K562 (cell line): Measurements from ENCODE around the gene DNAH9. TPM values are rescaled to one million over a fixed set of nuclear protein-coding genes. Genes with fewer than 3 reads are reported as not detected.
A peak's percentile ranks its signal among the peaks of the same experiment; 100 is the strongest.

ENCODE experiments used
- ETS2 ChIP-seq: IDR thresholded peaks from 2 replicates; pipeline ENCODE4 v1.6.1; 2016; ENCODE audit warnings: borderline replicate concordance, missing genetic modification characterization, mild to moderate bottlenecking, moderate library complexity, missing compliant biosample characterization; ENCODE audit not compliant: poor library complexity, severe bottlenecking
- PML ChIP-seq: IDR thresholded peaks from 2 replicates; pipeline ENCODE4 v1.6.1; 2012; ENCODE audit warnings: low read length, inconsistent platforms
- RAD21 ChIP-seq, 2 experiments: fragments of 250-450 bp in 1 of 2; fragments of 450-650 bp in 1 of 2; sonication (Bioruptor Pico) in 1 of 2; formaldehyde crosslinking in 1 of 2; IDR thresholded peaks in 1 of 2; conservative IDR thresholded peaks in 1 of 2; 2 replicates each; pipeline versions ENCODE4 v1.4.0 to v1.8.0; 2020 to 2022; ENCODE audit warnings: mild to moderate bottlenecking in 2 of 2, moderate library complexity in 1 of 2
- RB1 ChIP-seq: fragments of 450-650 bp; IDR thresholded peaks from 2 replicates; pipeline ENCODE4 v1.6.1; 2017; ENCODE audit warnings: low read depth, mild to moderate bottlenecking
- SMC3 ChIP-seq: conservative IDR thresholded peaks from 2 replicates; pipeline ENCODE4 v1.6.1; 2011; ENCODE audit warnings: low read depth, low read length, improper control_type of control experiment; ENCODE audit not compliant: insufficient read depth
- TAF1 ChIP-seq: IDR thresholded peaks from 2 replicates; pipeline ENCODE4 v1.6.1; 2011; ENCODE audit warnings: mild to moderate bottlenecking, low read length, moderate library complexity; ENCODE audit not compliant: insufficient read depth, control insufficient read depth, severe bottlenecking; ENCODE audit errors: extremely low read depth
- ZEB2 ChIP-seq: fragments of 450-650 bp; IDR thresholded peaks from 2 replicates; pipeline ENCODE4 v1.6.1; 2016
- ZNF174 ChIP-seq: fragments of 250-450 bp; sonication (Bioruptor Pico); IDR thresholded peaks from 2 replicates; pipeline ENCODE4 v1.4.0; 2020; ENCODE audit warnings: mild to moderate bottlenecking
- ZNF431 ChIP-seq: sonication (generic); formaldehyde crosslinking; IDR thresholded peaks from 2 replicates; pipeline ENCODE4 v1.8.0; 2022; ENCODE audit warnings: mild to moderate bottlenecking, missing genetic modification reagents
- polyA plus RNA-seq, 8 experiments: library from polyadenylated mRNA; depleted of rRNA in 4 of 8; stranded (reverse) in 5 of 8; unstranded in 3 of 8; fragments of >200 nt; fragmentation: Nextera tagmentation in 2 of 8; fragmentation: Illumina TruSeq in 1 of 8; extraction: Ambion mirVana in 2 of 8; extraction: Trizol in 1 of 8; gene quantifications; 2 replicates each; pipeline versions ENCODE4 v1.2.1 to v1.2.3, GENCODE V29; 2011 to 2014; ENCODE audit warnings: inconsistent platforms in 1 of 8, missing spikeins in 1 of 8
- total RNA-seq, 7 experiments: library from RNA; depleted of rRNA in 6 of 7; stranded (reverse); fragments of >200 nt in 6 of 7; fragmentation: Illumina TruSeq in 2 of 7; extraction: Trizol in 2 of 7; gene quantifications; 2 replicates each; pipeline versions ENCODE4 v1.2.1 to v1.2.3, GENCODE V29; 2011 to 2021; ENCODE audit warnings: low replicate concordance in 1 of 7
- TF ChIP-seq, protein P1 (sequence below), 3 experiments: IDR thresholded peaks in 2 of 3; conservative IDR thresholded peaks in 1 of 3; 2 replicates each; pipeline ENCODE4 v1.5.1; 2011 to 2012; ENCODE audit warnings: low read length in 3 of 3, mild to moderate bottlenecking in 3 of 3, control low read depth in 2 of 3, improper control_type of control experiment in 1 of 3, inconsistent platforms in 1 of 3, low read depth in 1 of 3, mixed read lengths in 1 of 3, moderate library complexity in 1 of 3; ENCODE audit not compliant: insufficient read depth in 2 of 3
- TF ChIP-seq, protein P2 (sequence below): sonication (generic); IDR thresholded peaks from 2 replicates; pipeline ENCODE4 v1.6.1; 2016
- TF ChIP-seq, protein P3 (sequence below): fragments of 450-650 bp; formaldehyde crosslinking; IDR thresholded peaks from 2 replicates; pipeline ENCODE4 v1.4.0; 2020; ENCODE audit warnings: mild to moderate bottlenecking, moderate library complexity

Gene DNAH9
- total and polyA plus RNA-seq, 9 of the 15 experiments (the other 6 are each of a cell fraction or from before 2014, with no cell fraction given): not detected

DNA sequence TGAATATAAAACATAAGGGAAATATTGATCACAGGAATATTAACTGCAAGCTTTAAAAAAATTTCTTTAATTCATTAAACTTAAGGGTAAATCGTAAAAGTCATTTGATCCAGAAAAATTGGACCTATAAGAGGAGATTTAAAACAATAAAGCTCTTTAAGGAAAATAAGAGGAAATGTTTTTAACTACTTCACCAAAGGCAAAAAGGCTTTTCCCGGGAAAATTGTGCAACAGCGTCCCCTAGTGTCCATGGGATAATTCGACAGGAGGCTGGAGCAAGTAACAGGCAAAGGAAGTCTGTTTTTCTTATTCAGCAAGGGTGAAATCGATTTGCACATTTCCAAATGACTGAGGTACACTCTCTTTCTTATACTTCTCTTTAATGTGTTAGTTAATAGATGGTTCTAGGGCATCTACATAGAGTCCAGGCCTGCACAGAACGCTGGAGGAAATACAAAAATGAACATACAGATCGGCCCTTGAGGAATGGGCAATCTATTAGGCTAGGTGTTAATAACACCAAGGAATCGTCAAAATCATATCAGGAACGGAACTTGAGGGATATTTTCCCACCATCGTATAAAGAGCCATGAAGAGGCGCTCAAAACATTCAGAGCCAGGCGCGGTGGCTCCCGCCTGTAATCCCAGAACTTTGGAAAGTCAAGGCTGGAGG is 337.6 kb downstream of the DNAH9 start (continued):
- TF ChIP-seq, protein P1, sequence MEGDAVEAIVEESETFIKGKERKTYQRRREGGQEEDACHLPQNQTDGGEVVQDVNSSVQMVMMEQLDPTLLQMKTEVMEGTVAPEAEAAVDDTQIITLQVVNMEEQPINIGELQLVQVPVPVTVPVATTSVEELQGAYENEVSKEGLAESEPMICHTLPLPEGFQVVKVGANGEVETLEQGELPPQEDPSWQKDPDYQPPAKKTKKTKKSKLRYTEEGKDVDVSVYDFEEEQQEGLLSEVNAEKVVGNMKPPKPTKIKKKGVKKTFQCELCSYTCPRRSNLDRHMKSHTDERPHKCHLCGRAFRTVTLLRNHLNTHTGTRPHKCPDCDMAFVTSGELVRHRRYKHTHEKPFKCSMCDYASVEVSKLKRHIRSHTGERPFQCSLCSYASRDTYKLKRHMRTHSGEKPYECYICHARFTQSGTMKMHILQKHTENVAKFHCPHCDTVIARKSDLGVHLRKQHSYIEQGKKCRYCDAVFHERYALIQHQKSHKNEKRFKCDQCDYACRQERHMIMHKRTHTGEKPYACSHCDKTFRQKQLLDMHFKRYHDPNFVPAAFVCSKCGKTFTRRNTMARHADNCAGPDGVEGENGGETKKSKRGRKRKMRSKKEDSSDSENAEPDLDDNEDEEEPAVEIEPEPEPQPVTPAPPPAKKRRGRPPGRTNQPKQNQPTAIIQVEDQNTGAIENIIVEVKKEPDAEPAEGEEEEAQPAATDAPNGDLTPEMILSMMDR (IDR thresholded peaks at IDR 0.05 in 2 of 3, conservative IDR thresholded peaks at IDR 0.05 in 1 of 3; ENCODE audit: insufficient read depth in 2 of 3, low read depth in 1 of 3, low read length in 3 of 3): peak; percentile 73 to 91 (median 83)
- TF ChIP-seq ZNF174: no peak
- TF ChIP-seq, protein P2, sequence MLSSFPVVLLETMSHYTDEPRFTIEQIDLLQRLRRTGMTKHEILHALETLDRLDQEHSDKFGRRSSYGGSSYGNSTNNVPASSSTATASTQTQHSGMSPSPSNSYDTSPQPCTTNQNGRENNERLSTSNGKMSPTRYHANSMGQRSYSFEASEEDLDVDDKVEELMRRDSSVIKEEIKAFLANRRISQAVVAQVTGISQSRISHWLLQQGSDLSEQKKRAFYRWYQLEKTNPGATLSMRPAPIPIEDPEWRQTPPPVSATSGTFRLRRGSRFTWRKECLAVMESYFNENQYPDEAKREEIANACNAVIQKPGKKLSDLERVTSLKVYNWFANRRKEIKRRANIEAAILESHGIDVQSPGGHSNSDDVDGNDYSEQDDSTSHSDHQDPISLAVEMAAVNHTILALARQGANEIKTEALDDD: no peak
- TF ChIP-seq RAD21 (CRISPR knock-in tag; conservative IDR thresholded peaks at IDR 0.05 in 1 of 2, IDR thresholded peaks at IDR 0.05 in 1 of 2): peak; percentile 72 to 89
- TF ChIP-seq RB1: no peak
- TF ChIP-seq ZEB2: no peak
- TF ChIP-seq PML: no peak
- peak; percentile 83 for TF ChIP-seq SMC3
- TF ChIP-seq, protein P3, sequence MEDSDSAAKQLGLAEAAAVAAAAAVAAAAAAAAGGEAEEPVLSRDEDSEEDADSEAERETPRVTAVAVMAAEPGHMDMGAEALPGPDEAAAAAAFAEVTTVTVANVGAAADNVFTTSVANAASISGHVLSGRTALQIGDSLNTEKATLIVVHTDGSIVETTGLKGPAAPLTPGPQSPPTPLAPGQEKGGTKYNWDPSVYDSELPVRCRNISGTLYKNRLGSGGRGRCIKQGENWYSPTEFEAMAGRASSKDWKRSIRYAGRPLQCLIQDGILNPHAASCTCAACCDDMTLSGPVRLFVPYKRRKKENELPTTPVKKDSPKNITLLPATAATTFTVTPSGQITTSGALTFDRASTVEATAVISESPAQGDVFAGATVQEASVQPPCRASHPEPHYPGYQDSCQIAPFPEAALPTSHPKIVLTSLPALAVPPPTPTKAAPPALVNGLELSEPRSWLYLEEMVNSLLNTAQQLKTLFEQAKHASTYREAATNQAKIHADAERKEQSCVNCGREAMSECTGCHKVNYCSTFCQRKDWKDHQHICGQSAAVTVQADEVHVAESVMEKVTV: peak; percentile 40
- no peak for TF ChIP-seq TAF1
- no peak for TF ChIP-seq ZNF431 (CRISPR knock-in tag)
- no peak for TF ChIP-seq ETS2 (tag)
